ENCODE measurements around the gene CCL15. TPM values are rescaled to one million over a fixed set of nuclear protein-coding genes. Genes with fewer than 3 reads are reported as not detected.

Gene CCL15
- total and polyA plus RNA-seq, 2 of the 13 experiments (the other 11 are each of a cell fraction or from before 2014, with no cell fraction given), result 29.2 to 45.9 TPM

- TF ChIP-seq ZNF687 (CRISPR knock-in tag; IDR thresholded peaks at IDR 0.05) (no peak), ZNF639 (CRISPR knock-in tag; conservative IDR thresholded peaks at IDR 0.05) (no peak), ZFP41 (CRISPR knock-in tag; IDR thresholded peaks at IDR 0.05; ENCODE audit: borderline replicate concordance) (no peak), THYN1 (CRISPR knock-in tag; IDR thresholded peaks at IDR 0.05; ENCODE audit: borderline replicate concordance, low read depth) (no peak), ZNF598 (CRISPR knock-in tag; IDR thresholded peaks at IDR 0.05; ENCODE audit: borderline replicate concordance) (no peak), MAFG (CRISPR knock-in tag; IDR thresholded peaks at IDR 0.05) (no peak), ASH2L (IDR thresholded peaks at IDR 0.05; ENCODE audit: insufficient read length, low read depth, low read length) (peak; percentile 43), PHF5A (CRISPR knock-in tag; IDR thresholded peaks at IDR 0.05; ENCODE audit: low read depth, unreplicated experiment) (no peak), HIC2 (CRISPR knock-in tag; IDR thresholded peaks at IDR 0.05; ENCODE audit: low read depth) (no peak), ZNF235 (CRISPR knock-in tag; IDR thresholded peaks at IDR 0.05; ENCODE audit: borderline replicate concordance) (no peak), RNF2 (conservative IDR thresholded peaks at IDR 0.05; ENCODE audit: low read depth) (no peak), SMYD3 (CRISPR knock-in tag; IDR thresholded peaks at IDR 0.05) (no peak), ZNF746 (CRISPR knock-in tag; IDR thresholded peaks at IDR 0.05) (no peak), ZNF616 (CRISPR knock-in tag; IDR thresholded peaks at IDR 0.05; ENCODE audit: low read depth) (no peak), MBD4 (IDR thresholded peaks at IDR 0.05; ENCODE audit: borderline replicate concordance, low read length) (no peak), MNT (IDR thresholded peaks at IDR 0.05) (no peak), ZNF503 (CRISPR knock-in tag; IDR thresholded peaks at IDR 0.05) (peak; percentile 52; the same call in 1 of the 2 replicates), WIZ (CRISPR knock-in tag; IDR thresholded peaks at IDR 0.05) (no peak)
- TF ChIP-seq, protein P1, sequence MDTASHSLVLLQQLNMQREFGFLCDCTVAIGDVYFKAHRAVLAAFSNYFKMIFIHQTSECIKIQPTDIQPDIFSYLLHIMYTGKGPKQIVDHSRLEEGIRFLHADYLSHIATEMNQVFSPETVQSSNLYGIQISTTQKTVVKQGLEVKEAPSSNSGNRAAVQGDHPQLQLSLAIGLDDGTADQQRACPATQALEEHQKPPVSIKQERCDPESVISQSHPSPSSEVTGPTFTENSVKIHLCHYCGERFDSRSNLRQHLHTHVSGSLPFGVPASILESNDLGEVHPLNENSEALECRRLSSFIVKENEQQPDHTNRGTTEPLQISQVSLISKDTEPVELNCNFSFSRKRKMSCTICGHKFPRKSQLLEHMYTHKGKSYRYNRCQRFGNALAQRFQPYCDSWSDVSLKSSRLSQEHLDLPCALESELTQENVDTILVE (CRISPR knock-in tag; IDR thresholded peaks at IDR 0.05), result no peak
These were observed 632 bp downstream of the CCL15 start (continued) for GRCh38 chr17:36000732-36001109.
